ENCODE measurements around the gene EFNA1.

- TF ChIP-seq TAF1 (IDR thresholded peaks at IDR 0.05; ENCODE audit: borderline replicate concordance, insufficient read depth, low read length) (no peak), POLR2AphosphoS5 (IDR thresholded peaks at IDR 0.05; ENCODE audit: low read depth, low read length) (no peak)
These were observed 35.5 kb upstream of the EFNA1 start for GRCh38 chr1:155092131-155092530.

Data from PFSK-1 (cell line).